ENCODE data around the gene JARID2. TPM values are rescaled to one million over a fixed set of nuclear protein-coding genes. Genes with fewer than 3 reads are reported as not detected.

Gene JARID2
- total RNA-seq, 2 experiments from 2014 or later, result 28.4 to 29.7 TPM

- Mint-ChIP-seq H3K27ac (no peak overlapping the region), H3K36me3 (ENCODE audit: low read depth) (peaks cover 18% of the 10 kb centered on the region), H3K4me3 (no peak overlapping the region), H3K9me3 (no peaks in the 10 kb centered on the region), H3K4me1 (peaks cover 76% of the 10 kb centered on the region), H3K27me3 (no peaks in the 10 kb centered on the region)
- DNase-seq, result no peak
- ChIA-PET POLR2A (no interaction called here), CTCF (no interaction called here)
Measured at GRCh38 chr6:15303162-15303919, 57.5 kb downstream of the JARID2 start.

GRCh38 chr6:15303920-15304291 is 58.0 kb downstream of the JARID2 start:
- CTCF ChIA-PET, result interaction anchor here (1.5 kb wide), 1 partner anchor 138 kb away, joined by 3 read pairs; no protein-coding TSS in a partner anchor
- Mint-ChIP-seq H3K27ac (no peak overlapping the region), H3K36me3 (ENCODE audit: low read depth) (peaks cover 21% of the 10 kb centered on the region), H3K9me3 (no peaks in the 10 kb centered on the region), H3K27me3 (no peaks in the 10 kb centered on the region), H3K4me1 (peaks cover 77% of the 10 kb centered on the region), H3K4me3 (no peak overlapping the region)
- no peak for DNase-seq
- POLR2A ChIA-PET, result no interaction called here

GRCh38 chr6:15304337-15305042 is 58.6 kb downstream of the JARID2 start:
- no peak overlapping the region for H3K4me3 Mint-ChIP-seq
- peaks cover 76% of the 10 kb centered on the region for H3K4me1 Mint-ChIP-seq
- ChIA-PET CTCF (interaction anchor here (0.6 to 1.8 kb wide), 5 partner anchors 25 to 137 kb away, joined by 3 to 4 read pairs (median 3); no protein-coding TSS in a partner anchor), POLR2A (interaction anchor here (0.8 to 1.0 kb wide), 2 partner anchors 22 to 55 kb away, joined by 3 to 4 read pairs; no protein-coding TSS in a partner anchor)
- DNase-seq, result no peak
- H3K9me3 Mint-ChIP-seq, result no peaks in the 10 kb centered on the region
- peaks cover 20% of the 10 kb centered on the region for H3K36me3 Mint-ChIP-seq (ENCODE audit: low read depth)
- H3K27ac Mint-ChIP-seq, result peak overlapping the region; percentile 82
- no peaks in the 10 kb centered on the region for H3K27me3 Mint-ChIP-seq

- H3K4me1 Mint-ChIP-seq, result peaks cover 73% of the 10 kb centered on the region
- POLR2A ChIA-PET, result interaction anchor here (0.8 to 1.0 kb wide), 2 partner anchors 21 to 56 kb away, joined by 3 to 4 read pairs; no protein-coding TSS in a partner anchor
- H3K4me3 Mint-ChIP-seq, result peak overlapping the region; percentile 4
- CTCF ChIA-PET, result interaction anchor here (0.6 to 1.8 kb wide), 6 partner anchors 24 to 139 kb away, joined by 3 to 4 read pairs (median 3); no protein-coding TSS in a partner anchor
- DNase-seq, result no peak
- H3K27me3 Mint-ChIP-seq, result no peaks in the 10 kb centered on the region
- H3K36me3 Mint-ChIP-seq (ENCODE audit: low read depth), result peaks cover 20% of the 10 kb centered on the region
- peak overlapping the region; percentile 82 for H3K27ac Mint-ChIP-seq
- no peaks in the 10 kb centered on the region for H3K9me3 Mint-ChIP-seq
Measured at GRCh38 chr6:15305496-15305895, 59.6 kb downstream of the JARID2 start.

DNA sequence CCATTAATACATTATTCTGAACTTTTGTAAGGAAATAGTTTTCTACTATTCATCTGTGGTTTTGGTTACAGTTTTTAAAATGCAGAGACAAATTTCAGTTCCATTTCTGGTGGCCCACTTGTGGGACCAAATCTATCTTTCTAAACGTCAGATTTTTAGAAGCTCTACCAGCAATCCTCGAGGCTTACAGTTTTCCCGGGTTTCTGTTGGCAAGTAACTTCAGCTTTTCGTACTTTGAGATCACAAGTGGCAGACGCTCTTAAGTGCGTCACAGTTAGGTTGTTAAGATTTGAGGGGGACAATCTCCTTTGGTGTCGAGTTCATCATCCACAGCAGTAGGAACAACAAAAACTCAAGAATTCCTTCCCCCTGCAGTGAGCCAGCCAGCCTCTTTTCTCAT is 60.0 kb downstream of the JARID2 start:
- H3K36me3 Mint-ChIP-seq (ENCODE audit: low read depth), result peaks cover 20% of the 10 kb centered on the region
- no peak for DNase-seq
- ChIA-PET CTCF (interaction anchor here (0.7 to 1.8 kb wide), 3 partner anchors 47 to 139 kb away, joined by 3 to 4 read pairs (median 4); no protein-coding TSS in a partner anchor), POLR2A (interaction anchor here (1.0 kb wide), 1 partner anchor 21 kb away, joined by 4 read pairs; no protein-coding TSS in a partner anchor)
- H3K4me3 Mint-ChIP-seq, result no peak overlapping the region
- H3K4me1 Mint-ChIP-seq, result peaks cover 73% of the 10 kb centered on the region
- H3K9me3 Mint-ChIP-seq, result no peaks in the 10 kb centered on the region
- H3K27ac Mint-ChIP-seq, result peak overlapping the region; percentile 82
- no peaks in the 10 kb centered on the region for H3K27me3 Mint-ChIP-seq

GRCh38 chr6:15308435-15309213 is 62.8 kb downstream of the JARID2 start:
- Mint-ChIP-seq H3K9me3 (no peaks in the 10 kb centered on the region), H3K4me1 (peaks cover 74% of the 10 kb centered on the region), H3K4me3 (no peak overlapping the region), H3K27ac (no peak overlapping the region), H3K27me3 (no peaks in the 10 kb centered on the region), H3K36me3 (ENCODE audit: low read depth) (peaks cover 13% of the 10 kb centered on the region)
- ChIA-PET POLR2A (no interaction called here), CTCF (no interaction called here)
- DNase-seq, result no peak

DNA sequence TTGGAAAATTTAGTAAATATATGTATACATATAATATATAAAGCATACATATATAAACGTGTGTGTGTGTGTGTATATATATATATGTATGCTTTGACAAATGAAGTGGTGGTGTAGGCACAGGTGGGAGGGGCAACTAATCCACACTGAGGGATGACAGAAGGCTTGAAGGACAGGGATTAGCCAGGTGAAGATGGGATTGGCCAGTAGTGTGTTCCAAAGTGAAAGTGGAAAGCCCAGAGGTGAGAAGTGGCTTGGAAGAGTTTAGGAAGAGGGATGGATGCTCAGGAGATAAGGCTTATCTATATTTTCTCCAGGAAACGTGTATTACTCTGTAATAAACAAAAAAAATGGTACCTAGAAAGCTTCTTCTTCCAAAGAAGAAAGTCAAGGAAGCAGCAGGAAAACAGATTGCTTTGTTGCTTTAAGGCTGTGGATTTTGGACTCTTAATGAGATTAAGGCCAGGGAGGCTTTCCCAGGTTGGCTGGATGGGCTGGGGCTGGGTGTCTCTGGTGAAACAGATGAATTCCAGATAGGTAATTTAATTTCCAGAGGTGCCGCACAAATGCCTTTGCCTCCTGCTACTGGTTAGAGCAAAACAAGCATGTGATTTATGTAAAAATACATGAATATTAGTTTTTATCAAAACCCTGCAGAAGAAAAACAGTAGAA is 63.9 kb downstream of the JARID2 start:
- DNase-seq, result no peak
- Mint-ChIP-seq H3K27me3 (no peaks in the 10 kb centered on the region), H3K27ac (no peak overlapping the region), H3K36me3 (ENCODE audit: low read depth) (peaks cover 17% of the 10 kb centered on the region), H3K4me1 (peaks cover 71% of the 10 kb centered on the region), H3K4me3 (no peak overlapping the region), H3K9me3 (no peaks in the 10 kb centered on the region)
- ChIA-PET CTCF (no interaction called here), POLR2A (no interaction called here)

GRCh38 chr6:15310680-15311079 is 64.8 kb downstream of the JARID2 start:
- H3K27me3 Mint-ChIP-seq, result no peaks in the 10 kb centered on the region
- DNase-seq, result no peak
- H3K4me1 Mint-ChIP-seq, result peaks cover 63% of the 10 kb centered on the region
- CTCF ChIA-PET, result interaction anchor here (0.8 kb wide), 1 partner anchor 78 kb away, joined by 3 read pairs; no protein-coding TSS in a partner anchor
- H3K27ac Mint-ChIP-seq, result no peak overlapping the region
- POLR2A ChIA-PET, result no interaction called here
- H3K9me3 Mint-ChIP-seq, result no peaks in the 10 kb centered on the region
- no peak overlapping the region for H3K4me3 Mint-ChIP-seq
- H3K36me3 Mint-ChIP-seq (ENCODE audit: low read depth), result peaks cover 19% of the 10 kb centered on the region

DNA sequence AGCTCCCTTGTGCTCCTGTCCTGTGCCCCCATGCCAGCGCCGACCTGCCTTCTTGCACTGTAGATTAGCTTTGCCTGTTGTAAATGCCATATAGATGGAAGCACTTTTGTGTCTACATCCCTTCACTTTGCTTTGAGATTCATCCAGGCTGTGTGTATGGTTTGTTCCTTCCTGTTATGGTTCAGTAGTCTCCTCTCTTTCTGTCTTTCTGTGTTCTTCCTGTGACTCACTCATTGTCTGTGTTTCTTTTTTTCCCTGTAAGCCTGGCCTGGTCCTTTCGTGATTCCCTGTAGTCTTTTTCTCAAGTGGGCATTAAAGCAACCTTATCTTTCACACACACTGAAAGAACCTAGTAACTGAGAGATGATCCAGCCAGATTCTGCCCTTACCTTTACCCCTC is 66.6 kb downstream of the JARID2 start:
- H3K4me3 Mint-ChIP-seq, result no peak overlapping the region
- H3K27me3 Mint-ChIP-seq, result no peaks in the 10 kb centered on the region
- no peaks in the 10 kb centered on the region for H3K9me3 Mint-ChIP-seq
- DNase-seq, result no peak
- H3K27ac Mint-ChIP-seq, result peak overlapping the region; percentile 61
- peaks cover 23% of the 10 kb centered on the region for H3K36me3 Mint-ChIP-seq (ENCODE audit: low read depth)
- POLR2A ChIA-PET, result interaction anchor here (1.7 kb wide), 1 partner anchor 64 kb away, joined by 5 read pairs; no protein-coding TSS in a partner anchor
- CTCF ChIA-PET, result interaction anchor here (0.9 kb wide), 2 partner anchors 14 kb away, joined by 3 read pairs; no protein-coding TSS in a partner anchor
- peaks cover 70% of the 10 kb centered on the region for H3K4me1 Mint-ChIP-seq

DNA sequence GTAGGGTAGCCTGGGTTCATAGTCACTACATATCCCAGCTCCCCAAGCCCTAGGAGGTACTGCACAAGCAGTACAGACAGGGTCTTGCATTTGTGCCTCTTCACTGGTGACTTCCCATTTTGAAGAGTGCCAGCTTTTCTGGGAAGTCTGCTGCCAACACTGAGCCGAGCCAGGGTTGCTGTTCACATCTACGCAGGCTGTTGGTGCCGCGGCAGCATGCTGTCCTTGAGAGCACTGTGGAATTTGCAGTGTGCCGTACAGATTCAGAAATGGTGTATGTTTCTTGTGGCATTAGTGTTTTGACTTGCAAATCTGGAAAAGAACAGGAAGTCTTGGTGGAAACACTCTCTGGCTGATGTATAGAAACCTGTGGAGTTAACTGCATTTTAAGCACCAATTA is 67.5 kb downstream of the JARID2 start:
- ChIA-PET CTCF (interaction anchor here (0.9 kb wide), 1 partner anchor 13 kb away, joined by 3 read pairs; no protein-coding TSS in a partner anchor), POLR2A (interaction anchor here (1.7 kb wide), 1 partner anchor 65 kb away, joined by 5 read pairs; no protein-coding TSS in a partner anchor)
- Mint-ChIP-seq H3K4me1 (peaks cover 70% of the 10 kb centered on the region), H3K27me3 (no peaks in the 10 kb centered on the region), H3K4me3 (no peak overlapping the region), H3K27ac (no peak overlapping the region), H3K9me3 (no peaks in the 10 kb centered on the region), H3K36me3 (ENCODE audit: low read depth) (peaks cover 22% of the 10 kb centered on the region)
- no peak for DNase-seq

DNA sequence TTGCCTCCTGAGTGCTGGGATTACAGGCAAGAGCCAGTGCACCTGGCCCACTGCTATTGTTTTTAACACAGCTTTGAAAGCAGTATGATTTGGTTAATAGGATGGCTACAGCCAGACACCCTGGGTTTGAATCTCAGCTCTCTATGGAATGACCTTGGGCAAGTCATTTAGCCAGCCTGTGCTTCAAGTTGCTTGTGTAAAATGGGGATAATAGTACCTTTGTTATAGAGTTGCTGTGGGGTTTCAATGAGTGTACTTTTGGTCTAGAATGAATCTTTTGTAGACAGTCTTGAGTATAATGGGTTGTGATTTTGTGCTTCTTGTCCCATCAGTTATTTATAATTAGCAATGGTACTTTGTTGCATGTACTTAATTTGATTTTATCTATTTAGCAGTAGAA is 70.9 kb downstream of the JARID2 start:
- Mint-ChIP-seq H3K27ac (no peak overlapping the region), H3K27me3 (no peaks in the 10 kb centered on the region), H3K4me3 (no peak overlapping the region), H3K9me3 (no peaks in the 10 kb centered on the region), H3K36me3 (ENCODE audit: low read depth) (peaks cover 34% of the 10 kb centered on the region), H3K4me1 (peaks cover 72% of the 10 kb centered on the region)
- ChIA-PET POLR2A (no interaction called here), CTCF (no interaction called here)
- DNase-seq, result no peak

DNA sequence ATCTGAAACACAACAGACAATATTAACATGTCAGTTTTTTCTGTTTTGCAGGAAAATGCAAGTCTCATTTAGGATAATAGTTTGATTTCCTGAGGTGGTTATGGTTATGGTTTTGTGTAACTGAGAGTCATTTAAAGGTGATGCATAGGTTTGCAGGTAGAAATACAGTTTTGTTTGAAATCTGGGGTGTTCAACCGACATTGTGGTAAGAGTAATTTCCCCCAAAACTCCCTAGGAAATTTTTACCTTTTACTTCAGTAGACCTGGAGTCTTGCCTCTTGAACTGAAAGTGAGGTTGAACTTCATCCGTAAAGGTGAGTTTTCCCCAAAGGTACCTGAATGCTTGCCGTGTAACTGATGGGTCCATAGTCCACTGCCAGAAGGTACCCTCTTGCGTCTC is 71.4 kb downstream of the JARID2 start:
- H3K4me1 Mint-ChIP-seq, result peaks cover 75% of the 10 kb centered on the region
- CTCF ChIA-PET, result interaction anchor here (0.6 kb wide), 1 partner anchor 138 kb away, joined by 3 read pairs; no protein-coding TSS in a partner anchor
- H3K9me3 Mint-ChIP-seq, result no peaks in the 10 kb centered on the region
- POLR2A ChIA-PET, result no interaction called here
- H3K27me3 Mint-ChIP-seq, result no peaks in the 10 kb centered on the region
- peaks cover 34% of the 10 kb centered on the region for H3K36me3 Mint-ChIP-seq (ENCODE audit: low read depth)
- H3K27ac Mint-ChIP-seq, result no peak overlapping the region
- no peak overlapping the region for H3K4me3 Mint-ChIP-seq
- DNase-seq, result no peak

Data from activated CD4-positive, alpha-beta memory T cell treated with anti-CD3 and anti-CD28 coated beads, Interleukin-2, amount 10 ng/mL, durations not matched to agents 7 days and 5 days (primary cell).